B cell (primary cell): Measurements from ENCODE around the gene TMEM151A.

Source experiments
- EZH2 ChIP-seq: IDR thresholded peaks from 2 replicates; pipeline ENCODE4 v1.6.1; 2012; ENCODE audit warnings: borderline replicate concordance, low read depth, mild to moderate bottlenecking, moderate library complexity, low read length; ENCODE audit not compliant: insufficient read depth, poor library complexity, severe bottlenecking
- TF ChIP-seq, protein P1 (sequence below): fragments of 200-600 bp; IDR thresholded peaks from one replicate; pipeline ENCODE4 v1.8.0; 2022; ENCODE audit warnings: antibody characterized with exemption, mild to moderate bottlenecking

DNA sequence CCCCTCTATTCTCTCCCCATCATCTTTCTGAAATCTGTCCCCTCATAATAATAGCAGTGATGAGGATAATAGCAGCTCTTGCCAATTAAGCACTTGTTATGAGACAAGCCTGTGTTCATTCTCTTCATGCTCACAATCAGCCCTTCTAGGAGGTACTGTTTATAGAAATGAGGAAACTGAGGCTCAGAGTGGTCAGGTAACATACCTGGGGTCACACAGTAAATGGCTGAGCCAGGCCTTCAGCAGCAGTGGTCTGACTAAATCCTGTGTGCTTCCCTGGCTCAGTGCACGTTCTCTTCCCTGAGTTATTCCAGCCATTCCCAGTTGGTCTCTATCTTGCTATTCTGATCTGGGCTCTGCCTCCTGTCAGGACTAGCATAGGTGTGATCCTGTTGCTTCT lies 17.5 kb upstream of the TMEM151A start:
- TF ChIP-seq, protein P1, sequence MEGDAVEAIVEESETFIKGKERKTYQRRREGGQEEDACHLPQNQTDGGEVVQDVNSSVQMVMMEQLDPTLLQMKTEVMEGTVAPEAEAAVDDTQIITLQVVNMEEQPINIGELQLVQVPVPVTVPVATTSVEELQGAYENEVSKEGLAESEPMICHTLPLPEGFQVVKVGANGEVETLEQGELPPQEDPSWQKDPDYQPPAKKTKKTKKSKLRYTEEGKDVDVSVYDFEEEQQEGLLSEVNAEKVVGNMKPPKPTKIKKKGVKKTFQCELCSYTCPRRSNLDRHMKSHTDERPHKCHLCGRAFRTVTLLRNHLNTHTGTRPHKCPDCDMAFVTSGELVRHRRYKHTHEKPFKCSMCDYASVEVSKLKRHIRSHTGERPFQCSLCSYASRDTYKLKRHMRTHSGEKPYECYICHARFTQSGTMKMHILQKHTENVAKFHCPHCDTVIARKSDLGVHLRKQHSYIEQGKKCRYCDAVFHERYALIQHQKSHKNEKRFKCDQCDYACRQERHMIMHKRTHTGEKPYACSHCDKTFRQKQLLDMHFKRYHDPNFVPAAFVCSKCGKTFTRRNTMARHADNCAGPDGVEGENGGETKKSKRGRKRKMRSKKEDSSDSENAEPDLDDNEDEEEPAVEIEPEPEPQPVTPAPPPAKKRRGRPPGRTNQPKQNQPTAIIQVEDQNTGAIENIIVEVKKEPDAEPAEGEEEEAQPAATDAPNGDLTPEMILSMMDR = no peak
- no peak for TF ChIP-seq EZH2
